ENCODE data around the gene CC2D2A.

CC2D2A gene

GRCh38 chr4:15434091-15434490, 35.6 kb upstream of the CC2D2A start:
- no peak for DNase-seq (ENCODE audit: low spot score)
- no peak for TF ChIP-seq CTCF (IDR thresholded peaks at IDR 0.05; ENCODE audit: extremely low read depth, missing control alignments)

- TF ChIP-seq CTCF (IDR thresholded peaks at IDR 0.05; ENCODE audit: extremely low read depth, missing control alignments), result no peak
- no peak for DNase-seq (ENCODE audit: low spot score)
Measured at GRCh38 chr4:15434676-15435075, 35.0 kb upstream of the CC2D2A start.

- TF ChIP-seq CTCF (IDR thresholded peaks at IDR 0.05; ENCODE audit: extremely low read depth, missing control alignments), result no peak
- no peak for DNase-seq (ENCODE audit: low spot score)
Measured at GRCh38 chr4:15436513-15436912, 33.2 kb upstream of the CC2D2A start.

- no peak for TF ChIP-seq CTCF (IDR thresholded peaks at IDR 0.05; ENCODE audit: extremely low read depth, missing control alignments)
- no peak for DNase-seq (ENCODE audit: low spot score)
Measured at GRCh38 chr4:15438939-15439524, 30.6 kb upstream of the CC2D2A start.

- DNase-seq (ENCODE audit: low spot score), result no peak
- TF ChIP-seq CTCF (IDR thresholded peaks at IDR 0.05; ENCODE audit: extremely low read depth, missing control alignments), result no peak
Measured at GRCh38 chr4:15443371-15444160, 26.1 kb upstream of the CC2D2A start.

GRCh38 chr4:15444276-15444675, 25.4 kb upstream of the CC2D2A start:
- TF ChIP-seq CTCF (IDR thresholded peaks at IDR 0.05; ENCODE audit: extremely low read depth, missing control alignments), result no peak
- DNase-seq (ENCODE audit: low spot score), result no peak

GRCh38 chr4:15444879-15445547, 24.7 kb upstream of the CC2D2A start:
- no peak for DNase-seq (ENCODE audit: low spot score)

More at GRCh38 chr4:15444879-15445547, 24.7 kb upstream of the CC2D2A start:
- no peak for TF ChIP-seq CTCF (IDR thresholded peaks at IDR 0.05; ENCODE audit: extremely low read depth, missing control alignments)

Data from GM20000 (cell line).